ELR (cell line): Measurements from ENCODE around the gene SPATA3.
"Not testable (repeated sequence)": the region's sequence is repeated elsewhere in the genome, so short reads cannot be mapped to it uniquely, and the experiment has no call there.

Source experiments
- DNase-seq: peaks from one replicate; pipeline ENCODE4 v3.0.0-alpha.2; 2015; ENCODE audit warnings: low read depth

The SPATA3 gene

DNA sequence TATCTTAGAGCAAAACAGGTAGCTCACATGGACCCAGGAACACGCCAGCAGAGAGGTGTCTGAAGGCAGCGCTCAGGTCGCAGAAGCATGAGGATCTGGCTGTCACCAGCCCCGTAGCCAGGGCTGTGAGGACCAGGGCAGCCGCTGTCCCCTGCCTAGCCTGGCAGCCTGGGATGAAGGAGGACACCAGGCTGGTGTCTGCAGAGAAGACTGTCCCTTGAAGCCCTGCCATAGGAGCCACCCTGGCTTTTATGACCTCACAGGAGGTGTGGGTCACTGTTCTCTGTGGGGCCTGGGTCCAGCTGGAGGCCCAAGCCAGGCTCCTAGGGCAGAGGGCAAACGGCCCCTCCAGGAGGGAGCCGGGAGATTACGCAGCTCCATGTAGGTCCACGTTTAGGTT is at the start of gene SPATA3:
Gene SPATA3 (plus strand): TSS at position 301 of the 400 bp plus-strand sequence. CDS start 113 bp downstream, outside the sequence.
- no peak for DNase-seq

DNA sequence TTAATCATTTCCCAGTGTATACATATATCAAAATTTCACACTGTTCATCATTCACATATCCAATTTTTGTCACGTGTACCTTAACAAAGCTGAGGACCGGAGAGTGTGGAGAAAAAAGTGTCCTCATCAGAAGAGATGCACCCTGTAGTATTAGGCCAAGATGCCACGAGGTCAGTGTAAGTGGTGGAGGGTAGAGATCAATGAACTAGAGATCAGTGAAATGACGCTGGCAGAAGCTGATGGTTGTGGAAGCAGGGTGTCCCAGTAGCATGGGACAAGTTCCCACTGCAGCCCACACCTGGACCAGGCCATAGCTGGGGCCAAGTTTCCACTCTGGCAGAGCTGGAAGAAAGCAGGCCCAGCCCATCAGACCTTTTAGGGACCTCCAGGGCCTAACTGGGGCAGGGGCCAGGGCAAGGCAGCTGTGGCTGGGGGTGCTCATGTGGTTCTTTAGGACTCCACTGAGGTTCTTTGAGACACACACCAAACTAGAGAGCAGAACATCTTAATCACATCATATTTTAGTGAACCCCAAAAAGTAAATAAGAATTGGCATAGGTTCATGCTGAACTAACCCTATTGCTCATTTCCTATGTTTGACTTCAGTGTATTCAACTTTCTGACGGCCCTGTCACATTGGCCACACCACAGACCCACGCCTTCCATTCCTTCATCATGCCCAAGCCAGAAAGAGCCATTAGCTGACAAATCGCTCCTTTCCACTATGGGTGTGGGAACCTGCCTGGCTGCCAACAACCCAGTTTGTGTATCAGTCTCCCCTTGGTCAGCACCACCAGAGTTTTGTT is 49.3 kb upstream of the SPATA3 start:
- DNase-seq: no peak

DNA sequence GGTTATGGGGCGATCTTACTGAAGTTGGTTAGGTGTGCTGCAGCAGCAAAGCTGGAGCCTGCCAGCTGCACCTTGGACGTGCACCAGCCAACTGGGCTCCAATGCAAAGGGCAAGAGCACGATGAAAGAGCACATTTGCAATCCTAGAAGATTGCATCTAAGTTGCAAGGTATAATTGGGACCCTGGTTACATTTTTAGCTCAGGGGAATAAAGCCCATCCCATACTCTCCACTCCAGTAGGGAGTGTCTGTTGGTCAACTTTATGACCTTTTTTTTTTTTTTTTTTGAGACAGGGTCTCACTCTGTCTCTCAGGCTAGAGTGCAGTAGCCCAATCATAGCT is 48.7 kb upstream of the SPATA3 start:
- DNase-seq: no peak

DNA sequence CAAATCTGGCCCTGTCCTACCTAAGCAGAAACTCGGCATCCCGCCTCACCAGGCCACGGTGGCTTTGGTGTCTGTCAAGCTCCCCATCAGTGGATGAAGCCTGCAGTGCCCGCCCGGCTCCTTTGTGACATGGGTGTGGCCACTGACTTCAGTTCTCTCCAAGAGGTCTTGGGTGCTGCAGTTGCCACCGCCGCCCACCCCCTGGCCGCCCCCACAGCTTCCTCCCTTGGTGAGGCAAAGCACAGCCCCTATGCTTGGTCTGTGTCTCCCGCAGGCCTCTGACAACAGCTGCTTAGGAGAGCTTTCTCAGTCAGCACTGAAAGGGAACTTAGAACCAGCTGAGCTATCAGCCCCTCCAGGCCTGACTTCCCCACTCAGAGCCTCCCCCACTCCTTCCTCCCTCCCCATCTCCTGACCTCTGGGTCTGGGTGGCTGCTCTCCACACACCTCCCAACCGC is 48.0 kb upstream of the SPATA3 start:
- no peak for DNase-seq

DNA sequence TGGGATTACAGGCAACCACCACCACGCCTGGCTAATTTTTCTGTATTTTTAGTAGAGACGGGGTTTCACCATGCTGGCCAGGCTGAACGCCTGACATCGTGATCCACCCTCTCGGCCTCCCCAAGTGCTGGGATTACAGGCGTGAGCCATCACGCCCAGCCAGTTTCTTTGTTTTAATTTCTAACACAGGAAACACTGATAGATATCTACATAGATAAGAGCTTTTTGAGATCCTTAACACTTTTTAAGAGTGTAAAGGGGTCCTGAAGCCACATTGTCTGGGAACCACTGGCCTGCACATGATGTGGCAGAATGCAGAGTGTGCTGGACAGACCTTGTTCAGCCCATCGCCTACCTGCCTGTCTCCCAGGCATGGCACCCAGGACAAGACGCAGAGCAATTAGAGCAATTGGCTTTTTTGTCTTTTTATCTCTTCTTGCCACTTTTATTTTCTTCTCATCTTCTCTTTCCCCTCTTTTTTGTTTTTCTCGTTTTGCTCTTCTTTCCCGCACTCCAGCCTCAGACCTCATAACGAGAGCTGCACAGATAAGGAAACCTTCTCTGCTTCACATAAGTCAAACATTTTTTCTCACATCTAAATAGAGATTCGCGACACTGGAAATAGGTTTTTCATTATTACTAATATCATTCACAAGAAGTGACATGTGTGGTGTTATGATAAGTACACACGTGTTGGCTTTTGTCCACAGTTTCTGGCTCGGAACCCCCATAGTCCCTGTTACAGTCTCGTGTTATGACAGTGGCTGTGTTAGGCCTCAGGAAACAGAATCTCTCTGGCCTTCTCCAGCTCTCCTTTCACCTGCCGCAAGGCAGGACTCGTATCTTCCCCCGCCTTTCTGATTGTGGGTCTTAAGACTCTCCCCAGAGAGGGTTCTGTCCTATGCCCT is 45.7 kb upstream of the SPATA3 start:
- no peak for DNase-seq

DNA sequence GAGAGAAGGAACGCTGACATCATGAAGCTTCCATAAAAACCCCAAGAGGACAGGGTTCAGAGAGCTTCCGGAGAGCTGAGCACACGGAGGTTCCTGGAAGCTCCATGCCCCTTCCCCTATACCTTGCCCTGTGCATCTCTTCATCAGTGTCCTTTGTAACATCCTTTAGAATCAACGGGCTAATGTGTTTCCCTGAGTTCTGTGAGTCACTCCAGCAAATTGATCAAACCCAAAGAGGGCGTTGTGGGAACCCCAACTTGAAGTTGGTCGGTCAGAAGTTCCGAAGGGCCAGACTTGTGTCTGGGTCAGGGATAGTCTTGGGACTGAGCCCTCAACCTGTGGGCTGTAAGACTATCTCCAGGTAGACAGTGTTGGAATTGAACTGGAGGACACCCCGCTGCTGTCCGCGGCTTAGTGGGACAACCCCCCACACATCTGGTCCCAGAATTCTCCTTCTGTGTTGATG is 45.0 kb upstream of the SPATA3 start:
- DNase-seq: no peak

DNA sequence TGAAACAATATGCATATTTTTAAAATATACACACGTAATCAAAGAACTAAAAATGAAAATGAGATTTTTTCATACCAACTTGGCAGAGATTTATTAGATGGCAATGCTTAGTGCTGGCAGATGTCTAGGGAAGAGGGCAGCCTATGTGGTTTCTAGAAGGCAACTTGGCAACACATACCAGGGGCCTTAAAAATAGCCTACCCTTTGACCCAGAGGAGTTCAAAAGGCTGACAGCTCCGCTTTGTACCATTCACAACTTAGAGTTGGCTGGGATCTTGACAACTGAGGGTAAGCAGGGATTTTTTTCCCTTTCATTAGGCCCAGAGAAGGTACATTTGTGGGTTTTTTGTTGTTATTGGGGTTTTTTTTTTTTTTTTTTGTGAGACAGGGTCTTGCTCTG is 44.5 kb upstream of the SPATA3 start:
- no peak for DNase-seq

DNA sequence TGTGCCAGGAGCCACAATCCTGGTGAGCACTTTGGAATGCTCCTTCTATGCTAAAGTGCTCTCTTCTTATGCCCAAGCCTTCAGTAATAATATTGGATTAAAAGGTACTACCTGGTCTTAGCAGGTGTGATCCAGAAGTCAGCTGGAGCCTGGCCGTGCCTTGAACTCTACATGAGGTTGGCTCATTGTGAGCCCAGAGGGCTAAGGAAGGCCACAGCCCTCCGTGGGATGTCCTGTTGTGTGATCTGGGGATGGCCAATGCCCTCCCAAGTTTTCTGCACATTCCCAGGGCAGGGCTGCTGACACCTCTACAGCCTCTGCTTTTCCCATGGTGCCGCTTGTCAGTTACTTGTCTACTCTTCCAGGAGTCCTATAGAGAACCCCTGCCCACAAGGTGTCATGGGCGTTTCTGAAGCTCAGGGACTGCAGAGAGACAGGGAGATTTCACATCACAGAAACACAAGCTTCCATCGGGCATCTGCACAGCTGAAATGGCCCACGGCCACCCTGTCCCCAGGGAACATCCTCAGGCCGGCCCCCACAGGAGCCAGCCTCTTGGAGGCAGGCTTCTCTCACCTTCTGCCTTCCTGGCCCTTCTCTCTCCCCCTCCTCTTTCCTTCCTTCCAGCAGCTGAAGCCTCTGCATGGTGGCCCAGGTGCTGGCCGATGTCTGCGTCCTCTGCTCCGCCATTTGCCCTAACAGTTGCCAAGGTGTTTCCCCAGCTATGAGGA is 43.5 kb upstream of the SPATA3 start:
- no peak for DNase-seq

DNA sequence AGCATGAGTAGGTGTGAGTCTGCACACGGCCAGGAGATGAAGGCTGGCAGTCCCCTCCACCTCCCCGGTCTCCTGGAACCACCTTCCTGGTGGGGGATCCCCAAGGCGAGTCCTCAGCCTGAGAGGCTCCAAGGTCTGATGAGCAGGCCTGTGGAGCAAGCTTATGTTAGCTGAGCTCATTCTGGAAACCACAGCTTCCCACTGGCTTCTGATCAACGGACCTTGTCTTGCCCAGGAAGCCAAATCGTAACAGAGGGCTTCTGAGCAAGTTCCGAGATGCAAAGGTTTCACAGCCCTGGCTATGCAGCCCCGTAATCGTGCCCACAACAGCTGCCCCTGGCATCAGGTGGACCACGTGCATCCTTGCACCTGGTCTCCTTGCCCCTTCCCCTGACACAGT is 42.1 kb upstream of the SPATA3 start:
- DNase-seq: no peak

DNA sequence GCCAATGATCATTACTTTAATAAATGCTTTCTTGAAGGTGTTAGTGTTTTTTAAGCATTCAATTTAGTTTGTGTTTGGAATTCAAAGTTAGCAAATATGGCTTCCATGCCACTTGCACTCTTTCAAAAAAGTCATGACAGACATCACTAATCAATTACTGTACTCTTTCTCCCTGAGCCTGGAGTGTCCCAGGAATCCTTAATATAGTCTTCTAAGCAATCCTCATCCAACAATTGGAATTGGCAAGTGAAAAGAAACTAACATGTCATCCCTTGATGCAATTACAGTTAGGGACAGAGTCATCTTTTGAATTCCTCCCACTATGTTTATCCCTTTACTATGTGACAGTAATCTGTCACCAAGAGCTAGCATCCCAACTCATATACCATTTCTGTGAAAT is 41.2 kb upstream of the SPATA3 start:
- no peak for DNase-seq

DNA sequence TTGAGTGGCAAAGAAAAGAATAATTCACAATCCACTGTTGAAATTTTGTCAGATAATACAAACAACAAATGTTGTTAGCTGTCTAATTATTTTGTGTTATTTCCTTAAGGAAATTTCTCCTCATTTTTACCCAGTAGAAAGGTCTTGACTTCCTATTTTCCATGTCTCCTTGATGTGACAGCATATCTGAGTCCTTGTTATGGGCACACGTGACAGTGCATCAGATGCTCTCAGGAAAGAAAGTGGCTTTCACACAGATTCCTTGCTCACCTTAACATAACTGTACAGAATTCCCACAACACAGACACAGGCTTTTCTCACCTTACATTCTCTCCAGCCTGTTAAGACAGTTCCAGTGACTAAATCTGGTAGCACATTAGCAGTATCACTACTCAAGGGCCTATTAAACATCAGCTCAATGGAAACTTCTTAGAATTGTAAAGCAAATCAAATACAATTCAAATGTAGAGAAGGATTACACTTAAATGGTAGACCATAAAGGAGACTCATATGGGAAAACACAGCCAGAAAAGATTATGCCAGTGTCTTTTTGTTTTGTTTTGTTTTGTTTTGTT is 40.7 kb upstream of the SPATA3 start:
- no peak for DNase-seq

DNA sequence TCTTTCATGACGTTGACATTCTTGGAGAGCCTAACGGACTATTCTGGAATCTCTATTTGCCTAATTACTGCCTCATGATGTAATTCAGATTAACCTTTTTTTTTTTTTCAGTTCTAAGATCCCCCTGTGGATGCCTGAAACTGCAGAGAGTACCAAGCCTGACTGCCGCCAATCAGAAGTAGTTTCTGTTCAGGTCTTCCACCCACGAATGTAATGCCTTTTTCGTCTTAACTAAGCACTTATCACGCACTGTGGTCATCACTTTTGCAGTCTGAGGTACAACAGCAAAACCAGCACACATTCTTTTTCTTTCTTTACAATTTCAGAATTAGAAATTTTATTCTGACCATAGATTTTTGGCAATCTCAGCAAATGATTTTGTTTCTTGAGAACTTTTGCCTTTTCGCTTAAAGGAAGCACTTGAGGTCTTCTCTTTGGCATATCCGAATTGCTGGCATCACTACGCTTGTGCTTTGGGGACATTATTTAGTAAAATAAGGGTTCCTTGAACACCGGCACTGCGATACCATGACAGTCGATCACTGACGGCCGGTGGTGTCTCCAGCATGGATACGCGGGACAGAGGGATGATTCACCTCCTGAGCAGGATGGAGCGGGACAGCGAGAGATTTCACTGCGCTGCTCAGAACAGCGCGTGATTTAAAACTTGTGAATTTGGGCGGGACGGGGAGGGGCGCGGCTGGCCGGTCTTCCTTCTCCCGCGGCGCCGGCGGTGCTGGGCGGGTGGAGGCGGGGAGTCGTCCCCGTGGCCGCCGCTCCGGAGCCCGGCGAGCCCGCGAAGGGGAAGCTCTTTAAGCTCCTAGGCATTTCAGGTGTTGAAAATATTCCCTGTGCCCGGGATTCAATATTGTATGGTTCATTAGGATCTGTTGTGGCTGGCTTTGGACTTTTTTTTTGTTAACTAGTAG is 38.8 kb upstream of the SPATA3 start:
- DNase-seq: peak; percentile 78

DNA sequence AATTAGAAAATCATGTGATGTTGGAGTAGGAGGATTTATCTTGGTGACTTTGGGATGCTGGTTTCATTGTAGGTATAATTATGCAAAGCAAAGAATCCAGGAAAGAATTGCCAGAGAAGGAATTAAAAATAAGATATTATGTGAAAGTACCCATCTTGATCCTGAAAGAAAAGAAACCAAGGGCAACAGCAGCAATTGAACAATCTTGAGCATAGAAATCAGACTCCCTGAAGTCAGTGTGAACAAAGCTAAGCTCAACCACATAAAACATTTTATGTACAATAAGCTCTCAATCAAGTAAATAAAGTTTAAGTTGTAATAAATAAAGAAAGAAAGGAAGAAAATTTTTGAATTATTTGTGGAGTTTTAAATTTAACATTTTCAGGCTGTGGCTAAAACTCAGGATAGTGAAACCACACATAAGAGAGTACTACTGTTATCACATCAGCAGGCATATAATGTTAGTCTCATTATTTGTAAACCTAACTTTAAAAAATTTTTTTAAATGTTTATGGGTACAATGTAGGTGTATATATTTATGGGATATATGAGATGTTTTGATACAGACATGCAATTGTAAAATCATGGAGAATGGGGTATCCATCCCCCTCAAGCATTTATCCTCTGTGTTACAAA is 38.0 kb upstream of the SPATA3 start:
- DNase-seq: no peak

DNA sequence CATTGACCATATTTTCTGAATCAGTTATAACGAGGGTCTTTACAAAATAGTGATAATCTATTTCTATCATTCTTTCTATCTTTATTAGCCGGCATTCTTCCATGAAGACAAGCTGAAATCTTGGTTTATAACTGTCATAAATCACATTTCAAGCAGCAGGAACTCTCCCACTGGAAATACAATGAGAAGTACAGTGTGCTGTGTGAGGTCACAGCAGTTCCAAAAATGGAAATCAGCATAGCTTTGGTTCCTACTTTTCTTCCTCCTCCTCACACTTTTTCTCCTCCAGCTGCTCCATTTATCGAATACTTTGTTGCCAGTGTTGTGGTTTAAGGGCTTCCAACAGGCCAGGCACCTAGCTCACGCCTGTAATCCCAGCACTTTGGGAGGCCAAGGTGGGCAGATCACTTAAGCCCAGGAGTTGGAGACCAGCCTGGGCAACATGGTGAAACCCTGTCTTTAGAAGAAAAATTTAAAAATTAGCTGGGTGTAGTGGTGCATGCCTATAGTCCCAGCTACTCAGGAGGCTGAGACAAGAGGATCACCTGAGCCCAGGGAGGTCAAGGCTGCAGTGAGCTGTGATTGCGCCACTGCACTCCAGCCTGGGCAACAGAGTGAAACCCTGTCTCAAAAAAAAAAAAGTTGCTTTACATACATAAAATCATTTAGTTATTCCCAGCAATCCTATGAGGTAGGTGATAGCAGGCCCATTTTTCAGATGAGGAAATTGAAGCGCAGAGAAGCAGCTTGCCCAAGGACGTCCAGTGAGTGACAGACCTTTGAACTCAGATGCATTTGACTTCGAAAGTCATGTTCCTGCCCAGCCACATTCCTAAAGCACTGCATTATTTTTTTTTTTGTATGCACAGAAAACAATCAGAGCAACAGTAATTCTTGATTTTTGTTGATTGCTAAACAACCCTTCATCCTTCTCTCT is 36.8 kb upstream of the SPATA3 start:
- DNase-seq: no peak

DNA sequence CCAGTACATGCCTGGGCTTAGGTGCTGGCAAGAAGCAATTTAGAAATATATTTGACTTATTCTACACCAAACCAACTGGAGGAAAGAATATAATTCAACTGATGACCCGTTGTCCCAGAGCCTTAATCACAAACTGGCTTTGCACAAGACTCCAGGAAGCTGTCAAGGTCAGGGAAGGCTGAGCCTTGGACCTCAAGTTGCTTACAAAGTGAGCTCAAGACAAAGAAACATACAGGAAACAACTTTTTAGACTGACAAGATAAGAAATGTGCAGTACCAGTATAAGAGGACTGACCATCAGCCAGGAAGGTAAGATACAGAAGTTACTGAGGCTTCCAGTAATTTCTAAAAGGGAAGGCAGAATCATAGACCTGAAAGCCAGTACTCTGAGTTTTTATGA is 35.9 kb upstream of the SPATA3 start:
- DNase-seq: no peak

DNA sequence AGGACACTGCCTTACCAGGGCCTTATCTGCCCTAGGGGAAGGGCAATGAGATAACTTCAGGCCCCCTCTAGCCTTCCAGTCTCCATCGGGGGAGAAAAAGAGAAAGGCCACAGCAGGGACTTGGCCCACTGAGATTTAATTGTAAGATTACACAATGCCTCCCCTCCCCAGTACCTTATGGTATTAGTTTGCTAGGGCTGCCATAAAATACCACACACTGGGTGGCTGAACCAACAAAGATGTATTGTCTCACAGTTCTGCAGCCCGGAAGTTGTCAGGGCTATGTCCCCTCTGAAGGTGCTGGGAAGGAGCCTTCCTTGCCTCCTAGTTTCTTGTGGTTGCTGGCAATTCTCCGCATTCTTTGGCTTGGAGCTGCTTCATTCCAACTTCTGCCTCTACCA is 34.8 kb upstream of the SPATA3 start:
- no peak for DNase-seq

DNA sequence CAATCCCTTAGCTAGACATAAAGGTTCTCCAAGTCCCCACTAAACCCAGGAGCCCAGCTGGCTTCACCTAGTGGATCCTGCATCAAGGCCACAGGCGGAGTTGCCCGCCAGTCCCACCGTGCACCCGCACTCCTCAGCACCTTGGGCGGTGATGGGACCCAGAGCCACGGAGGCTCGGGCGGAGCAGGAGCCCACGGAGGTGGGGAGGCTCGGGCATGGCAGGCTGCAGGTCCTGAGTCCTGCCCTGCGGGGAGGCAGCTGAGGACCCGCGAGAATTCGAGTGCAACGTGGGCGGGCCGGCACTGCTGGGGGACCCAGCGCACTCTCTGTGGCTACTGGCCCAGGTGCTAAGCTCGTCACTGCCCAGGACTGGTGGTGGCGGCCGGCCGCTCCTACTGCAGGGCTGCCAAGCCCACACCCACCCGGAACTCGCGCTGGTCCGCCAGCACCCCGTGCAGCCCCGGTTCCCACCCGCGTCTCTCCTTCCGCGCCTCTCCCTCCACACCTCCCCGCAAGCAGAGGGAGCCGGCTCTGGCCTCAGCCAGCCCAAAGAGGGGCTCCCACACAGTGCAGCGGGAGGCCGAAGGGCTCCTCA is 31.7 kb upstream of the SPATA3 start:
- DNase-seq: no peak

DNA sequence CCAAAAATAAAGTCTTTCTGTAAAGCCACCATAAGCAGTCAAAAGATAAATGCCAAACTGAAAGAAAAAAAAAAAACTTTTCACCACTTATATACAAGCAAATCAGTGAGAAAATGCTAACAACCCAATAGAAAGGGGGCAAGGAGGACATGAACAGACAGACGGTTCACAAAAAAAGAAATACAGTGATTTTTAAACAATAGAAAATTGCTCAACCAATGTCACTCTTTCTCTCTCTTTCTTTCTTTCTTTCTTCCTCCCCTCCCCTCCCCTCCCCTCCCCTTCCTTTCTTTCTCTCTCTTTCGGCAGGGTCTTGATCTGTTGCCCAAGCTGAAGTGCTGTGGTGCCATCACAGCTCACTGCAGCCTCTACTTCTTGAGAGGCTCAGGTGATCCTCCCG is 28.8 kb upstream of the SPATA3 start:
- DNase-seq: no peak

DNA sequence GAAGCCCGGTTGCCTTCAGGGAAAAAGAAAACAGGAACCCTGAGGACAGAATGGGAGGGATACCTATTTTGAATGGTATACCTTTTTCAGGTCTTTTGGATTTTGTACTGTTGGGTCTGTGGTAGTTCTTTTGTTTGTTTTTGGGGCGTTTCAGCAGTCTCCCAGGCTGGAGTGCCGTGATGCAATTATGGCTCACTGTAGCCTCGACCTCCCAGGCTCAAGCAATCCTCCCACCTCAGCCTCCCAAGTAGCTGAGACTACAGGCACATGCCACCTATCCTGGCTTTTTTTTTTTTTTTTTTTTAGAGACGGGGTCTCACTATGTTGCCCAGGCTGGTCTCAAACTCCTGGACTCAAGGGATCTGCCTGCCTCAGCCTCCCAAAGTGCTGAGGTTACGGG is 27.6 kb upstream of the SPATA3 start:
- not testable (repeated sequence) for DNase-seq
